Lower leg skin (tissue), 4 donors: ENCODE measurements around the gene RCAN3. TPM values are rescaled to one million over a fixed set of nuclear protein-coding genes. Genes with fewer than 3 reads are reported as not detected.

Source experiments
- DNase-seq, 2 donors: peaks; one replicate each; pipeline ENCODE4 v3.0.0-alpha.2; 2019; ENCODE audit warnings: low spot score in 2 of 2
- H3K4me3 ChIP-seq: fragments of 200-600 bp; sonication (generic); 2 replicates; pipeline ENCODE4 v1.5.1; 2017; ENCODE audit warnings: mild to moderate bottlenecking, low read depth; ENCODE audit not compliant: poor library complexity, severe bottlenecking
- POLR2A ChIP-seq, 2 donors: fragments of 450-650 bp; IDR thresholded peaks; one replicate each; pipeline ENCODE4 v1.6.1; 2016 to 2017; ENCODE audit warnings: antibody characterized with exemption in 2 of 2, mild to moderate bottlenecking in 1 of 2, moderate library complexity in 1 of 2
- WGBS, 2 donors: methylation state at CpG; one replicate each; pipeline ENCODE4 v1.1.5; 2018; 5-methylcytosine and 5-hydroxymethylcytosine counted together
- intact Hi-C: fragments of 100-400 bp; cut with DNase I; formaldehyde crosslinking; loops from one replicate; pipeline ENCODE4 v1.15.0; 2023; ENCODE audit warnings: low total_unique reads
- total RNA-seq, 4 donors: library from RNA; depleted of rRNA; stranded (reverse); fragments of >200 nt; gene quantifications; one replicate each; pipeline ENCODE4 v1.1.0, GENCODE V29; 2016
- TF ChIP-seq, protein P1 (sequence below), 3 donors: fragments of 450-650 bp; IDR thresholded peaks; one replicate each; pipeline ENCODE4 v1.5.1; 2016; ENCODE audit warnings: antibody characterized with exemption in 3 of 3, mild to moderate bottlenecking in 3 of 3, moderate library complexity in 2 of 3

The RCAN3 gene
- total RNA-seq, 4 donors from 2014 or later = 24.0 to 38.0 (median 29.4) TPM

DNA sequence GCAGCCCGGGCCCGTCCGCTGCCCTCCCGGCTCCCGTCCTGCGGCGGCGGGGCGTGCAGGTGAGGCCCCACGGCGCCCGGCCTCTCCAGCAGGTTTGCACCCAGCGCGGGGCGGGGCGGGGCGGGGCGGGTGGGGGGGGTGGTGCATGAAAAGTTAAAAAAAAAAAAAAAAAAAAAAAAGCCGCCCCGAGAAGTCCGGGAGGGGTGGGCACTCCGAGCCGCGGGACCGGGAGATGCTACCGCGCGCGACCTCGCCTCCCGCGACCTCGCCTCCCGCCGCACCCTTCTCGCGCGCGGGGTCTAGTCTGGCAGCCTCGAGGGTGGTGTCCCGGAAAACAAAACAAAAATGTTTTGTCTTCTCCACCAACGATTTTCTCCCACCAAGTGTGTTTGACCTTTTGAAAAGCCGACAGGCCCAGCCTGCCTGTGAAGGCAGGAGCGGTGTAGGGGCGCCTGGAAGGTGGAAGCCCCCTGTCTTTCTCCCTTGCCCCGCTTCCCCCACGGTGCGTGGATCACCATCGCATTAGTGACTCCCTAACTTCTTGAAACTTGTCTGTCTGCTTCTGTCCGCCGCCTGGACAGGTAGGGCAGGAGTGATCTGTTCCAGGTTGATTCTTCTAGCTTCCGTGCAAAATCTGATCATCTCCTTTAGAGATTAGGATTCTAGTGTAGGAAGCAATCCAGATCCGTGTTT lies 569 bp downstream of the RCAN3 start:
- 3 to 6% methylated on average over 39 to 41 of the region's 53 CpGs for WGBS, 2 donors
- TF ChIP-seq POLR2A (IDR thresholded peaks at IDR 0.05) = no peak
- TF ChIP-seq, protein P1, sequence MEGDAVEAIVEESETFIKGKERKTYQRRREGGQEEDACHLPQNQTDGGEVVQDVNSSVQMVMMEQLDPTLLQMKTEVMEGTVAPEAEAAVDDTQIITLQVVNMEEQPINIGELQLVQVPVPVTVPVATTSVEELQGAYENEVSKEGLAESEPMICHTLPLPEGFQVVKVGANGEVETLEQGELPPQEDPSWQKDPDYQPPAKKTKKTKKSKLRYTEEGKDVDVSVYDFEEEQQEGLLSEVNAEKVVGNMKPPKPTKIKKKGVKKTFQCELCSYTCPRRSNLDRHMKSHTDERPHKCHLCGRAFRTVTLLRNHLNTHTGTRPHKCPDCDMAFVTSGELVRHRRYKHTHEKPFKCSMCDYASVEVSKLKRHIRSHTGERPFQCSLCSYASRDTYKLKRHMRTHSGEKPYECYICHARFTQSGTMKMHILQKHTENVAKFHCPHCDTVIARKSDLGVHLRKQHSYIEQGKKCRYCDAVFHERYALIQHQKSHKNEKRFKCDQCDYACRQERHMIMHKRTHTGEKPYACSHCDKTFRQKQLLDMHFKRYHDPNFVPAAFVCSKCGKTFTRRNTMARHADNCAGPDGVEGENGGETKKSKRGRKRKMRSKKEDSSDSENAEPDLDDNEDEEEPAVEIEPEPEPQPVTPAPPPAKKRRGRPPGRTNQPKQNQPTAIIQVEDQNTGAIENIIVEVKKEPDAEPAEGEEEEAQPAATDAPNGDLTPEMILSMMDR (IDR thresholded peaks at IDR 0.05) = no peak
- peak overlapping the region; percentile 63 for H3K4me3 ChIP-seq
- intact Hi-C loops = no loop called here
- DNase-seq = peak in 1 of 2 donors; percentile 77

DNA sequence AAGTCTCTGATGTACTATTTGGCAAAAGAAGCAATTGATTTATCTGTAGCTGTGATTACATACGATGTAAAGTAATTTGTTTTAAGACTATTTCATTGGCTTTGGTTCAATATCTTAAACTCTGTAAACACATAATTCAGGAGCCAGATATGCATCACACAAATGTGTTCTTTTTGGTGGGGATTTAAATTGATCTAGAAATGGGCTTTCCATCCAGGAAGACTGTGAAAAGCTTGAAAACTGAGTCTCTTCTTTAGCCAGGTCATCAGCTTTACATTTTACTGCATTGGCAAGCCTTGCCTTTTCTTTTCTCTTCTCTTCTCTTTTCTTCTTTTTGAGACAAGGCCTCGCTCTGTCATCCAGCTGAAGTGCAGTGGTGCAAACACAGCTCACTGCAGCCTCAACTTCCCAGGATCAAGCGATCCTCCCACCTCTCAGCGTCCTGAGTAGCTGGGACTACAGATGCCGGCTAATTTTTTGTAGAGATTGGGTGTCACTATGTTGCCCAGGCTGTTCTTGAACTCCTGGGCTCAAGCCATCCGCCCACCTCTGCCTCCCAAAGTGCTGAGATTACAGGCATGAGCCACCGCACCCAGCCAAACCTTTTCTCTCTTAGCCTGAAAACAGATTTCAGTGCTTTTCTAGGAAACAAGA lies 1.4 kb downstream of the RCAN3 start:
- no peak overlapping the region for H3K4me3 ChIP-seq
- TF ChIP-seq, protein P1 (IDR thresholded peaks at IDR 0.05) = no peak
- no peak for TF ChIP-seq POLR2A (IDR thresholded peaks at IDR 0.05)
- intact Hi-C loops = no loop called here
- DNase-seq = peak in 1 of 2 donors; percentile 68
- WGBS, 2 donors = 63 to 71% methylated on average over 7 of the region's 7 CpGs

DNA sequence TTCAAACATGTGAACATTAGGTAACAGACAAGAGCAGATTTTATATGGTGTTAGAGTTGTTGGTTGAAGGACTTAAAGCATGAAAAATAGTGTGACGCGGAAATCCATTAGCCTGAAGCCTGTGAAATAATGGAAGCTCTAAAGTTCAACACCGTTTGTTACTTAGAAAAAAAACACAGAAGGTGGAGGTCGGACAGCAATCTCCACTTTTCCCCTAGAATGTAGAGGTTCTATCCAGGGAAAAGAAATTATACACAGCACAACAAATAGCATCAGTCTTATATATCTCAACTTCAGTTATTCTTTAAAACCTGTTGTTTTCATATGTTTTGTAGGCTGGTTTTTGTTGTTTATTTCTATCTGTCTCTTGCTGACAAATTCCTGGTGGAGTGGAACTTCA lies 1.9 kb downstream of the RCAN3 start:
- no peak overlapping the region for H3K4me3 ChIP-seq
- intact Hi-C loops = no loop called here
- DNase-seq = no peak

DNA sequence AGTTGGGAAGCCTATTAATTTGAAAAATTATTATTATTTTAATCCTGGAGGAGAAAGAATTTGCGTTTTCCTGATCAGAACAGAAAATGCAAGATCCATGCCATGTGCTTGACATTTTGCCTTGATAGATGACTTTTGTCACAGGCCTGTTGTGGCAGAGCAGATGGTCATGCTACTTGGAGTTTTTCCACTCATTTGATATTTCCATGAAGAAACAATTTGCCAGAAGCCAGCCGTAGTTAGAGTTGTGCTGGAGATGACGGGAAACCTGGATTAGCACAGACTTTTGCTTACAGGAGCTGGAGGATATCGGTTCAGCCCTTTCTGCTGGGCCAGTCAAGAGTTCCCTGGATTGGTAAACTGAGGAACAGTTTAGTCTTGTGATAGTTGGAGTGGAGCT lies 3.2 kb downstream of the RCAN3 start:
- intact Hi-C loops = no loop called here
- TF ChIP-seq, protein P1 (IDR thresholded peaks at IDR 0.05) = no peak
- TF ChIP-seq POLR2A (IDR thresholded peaks at IDR 0.05) = no peak
- H3K4me3 ChIP-seq = no peak overlapping the region
- peak in 1 of 2 donors; percentile 25 for DNase-seq
- WGBS, 2 donors = 74 to 84% methylated on average over 4 of the region's 4 CpGs

More for the DNA sequence above, 1.9 kb downstream of the RCAN3 start:
- TF ChIP-seq, protein P1 (IDR thresholded peaks at IDR 0.05) = no peak
- TF ChIP-seq POLR2A (IDR thresholded peaks at IDR 0.05) = no peak
- WGBS, 2 donors = 86 to 91% methylated on average over 4 of the region's 4 CpGs

DNA sequence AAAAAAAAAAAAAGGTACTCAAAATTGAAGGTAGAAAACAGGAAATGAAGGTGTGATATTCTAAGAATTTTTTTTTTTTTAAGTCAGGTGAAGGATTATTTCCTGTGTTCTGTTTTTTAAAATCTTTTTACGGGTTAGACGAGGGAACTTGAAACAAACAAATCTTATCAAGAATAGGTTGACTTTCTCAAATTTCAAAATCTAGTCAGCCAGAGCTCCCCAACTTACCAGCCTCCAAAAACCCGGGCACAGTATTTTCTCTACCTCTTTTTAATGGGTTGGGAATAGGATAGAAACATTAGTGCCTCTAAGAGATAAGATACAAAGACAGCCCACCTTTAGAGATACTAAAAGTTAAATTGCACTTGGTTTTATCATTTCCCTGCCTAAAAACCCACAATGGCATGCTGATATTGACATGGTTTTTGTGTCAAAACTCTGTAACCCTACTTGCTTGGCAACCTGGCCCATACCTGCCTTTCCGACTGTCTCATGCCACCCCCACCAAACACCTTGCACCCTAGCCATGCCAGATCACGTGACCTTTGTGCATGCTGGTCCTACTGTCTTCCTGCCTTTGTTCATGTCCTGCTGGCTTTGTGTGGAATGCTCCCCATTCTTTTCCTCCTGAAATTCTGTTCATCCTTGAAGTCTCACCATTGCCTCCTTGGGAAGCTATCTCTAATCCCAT lies 4.2 kb downstream of the RCAN3 start:
- DNase-seq = no peak
- WGBS, 2 donors = 67 to 80% methylated on average over 5 of the region's 5 CpGs
- intact Hi-C loops = no loop called here
- H3K4me3 ChIP-seq = no peak overlapping the region
- TF ChIP-seq, protein P1 (IDR thresholded peaks at IDR 0.05) = no peak
- TF ChIP-seq POLR2A (IDR thresholded peaks at IDR 0.05) = no peak
